K562 (cell line): Measurements from ENCODE around the gene KCNQ2. TPM values are rescaled to one million over a fixed set of nuclear protein-coding genes. Genes with fewer than 3 reads are reported as not detected.

Experiments used
- ATAC-seq: fragments of 200-7000 bp; cut with Tn5 transposase; 3 replicates; pipeline ENCODE4 v1.9.1; 2020; ENCODE audit warnings: moderate library complexity
- Bru-seq: library from RNA; stranded (reverse); fragments of 400-500 nt; gene quantifications from one replicate; lab custom pipeline; 2021; lab: Mats Ljungman, UMichigan
- BruChase-seq, 2 experiments: library from RNA; stranded (reverse); fragments of 400-500 nt; gene quantifications; one replicate each; lab custom pipeline; 2021; lab: Mats Ljungman, UMichigan
- BruUV-seq: library from RNA; stranded (reverse); fragments of 400-500 nt; replicated peaks from 2 replicates; lab custom pipeline; 2021; lab: Mats Ljungman, UMichigan
- CTCF ChIA-PET: fragments of 300-600 bp; formaldehyde crosslinking; extraction: SDS; loops from one replicate; lab custom pipeline; 2021; ENCODE audit warnings: low intra/inter-chr PET ratio; lab: Yijun Ruan, JAX
- POLR2A ChIA-PET: fragments of 300-600, 350-650 bp; sonication (Branson Sonifier 250); formaldehyde crosslinking; extraction: SDS; loops from one replicate; lab custom pipeline; 2021; ENCODE audit warnings: antibody characterized with exemption, inconsistent platforms; lab: Yijun Ruan, JAX
- DNase-seq, 4 experiments: peaks; one replicate each; pipeline versions ENCODE4 v3.0.0 to v3.0.0-alpha.2; 2011 to 2018; ENCODE audit warnings: low spot score in 3 of 4, mixed read lengths in 3 of 4; ENCODE audit errors: extremely low read depth in 1 of 4
- FAIRE-seq: peaks from 2 replicates; lab custom pipeline; 2011; peaks lifted over from hg19 to GRCh38; lab: Jason Lieb, UNC
- H2AFZ ChIP-seq: 2 replicates; pipeline ENCODE4 v1.6.0; 2011; ENCODE audit warnings: low read depth, low read length, control low read depth, inconsistent platforms
- H3K27ac ChIP-seq: fragments of 200-600 bp; 3 replicates; pipeline ENCODE4 v1.8.0; 2011; ENCODE audit warnings: low read depth, mild to moderate bottlenecking, control low read depth, inconsistent platforms, low read length, moderate library complexity, mixed read lengths; ENCODE audit errors: extremely low read depth
- H3K27me3 ChIP-seq, 2 experiments: fragments of 300-600 bp in 1 of 2; 2 replicates in 1 of 2; 3 replicates in 1 of 2; pipeline versions ENCODE4 v1.6.0 to v1.8.0; 2011; ENCODE audit warnings: inconsistent platforms in 2 of 2, low read length in 2 of 2, mild to moderate bottlenecking in 1 of 2, mixed read lengths in 1 of 2, moderate library complexity in 1 of 2; ENCODE audit not compliant: control insufficient read depth in 2 of 2, insufficient read depth in 2 of 2
- H3K36me3 ChIP-seq: fragments of 300-600 bp; 3 replicates; pipeline ENCODE4 v1.8.0; 2011; ENCODE audit warnings: mild to moderate bottlenecking, low read length, inconsistent platforms; ENCODE audit not compliant: control insufficient read depth, insufficient read depth
- H3K4me1 ChIP-seq, 2 experiments: fragments of 200-600 bp in 1 of 2; replicated peaks in 1 of 2; 2 replicates in 1 of 2; 3 replicates in 1 of 2; pipeline versions ENCODE4 v1.5.1 to v1.8.0; 2011; ENCODE audit warnings: inconsistent platforms in 2 of 2, low read length in 2 of 2, mild to moderate bottlenecking in 1 of 2, mixed read lengths in 1 of 2, moderate library complexity in 1 of 2; ENCODE audit not compliant: control insufficient read depth in 2 of 2, insufficient read depth in 2 of 2
- H3K4me2 ChIP-seq: 2 replicates; pipeline ENCODE4 v1.6.1; 2011; ENCODE audit warnings: low read length, control low read depth, inconsistent platforms, mixed read lengths; ENCODE audit not compliant: insufficient read depth
- H3K4me3 ChIP-seq: fragments of 200-600 bp; sonication (generic), shearing (Covaris generic); 2 replicates; pipeline ENCODE4 v1.5.1; 2016; ENCODE audit warnings: control low read depth, inconsistent platforms
- H3K79me2 ChIP-seq: fragments of 200-600 bp; 3 replicates; pipeline ENCODE4 v1.8.0; 2011; ENCODE audit warnings: low read length, inconsistent platforms; ENCODE audit not compliant: control insufficient read depth, insufficient read depth
- H3K9ac ChIP-seq, 2 experiments: 2 replicates each; pipeline versions ENCODE4 v1.6.0 to v1.6.1; 2011; ENCODE audit warnings: low read depth in 2 of 2, low read length in 2 of 2, control low read depth in 1 of 2, inconsistent platforms in 1 of 2, mild to moderate bottlenecking in 1 of 2, mixed read lengths in 1 of 2; ENCODE audit not compliant: insufficient read depth in 1 of 2
- H3K9me1 ChIP-seq: one replicate; pipeline ENCODE4 v1.6.0; 2011; ENCODE audit warnings: inconsistent platforms, mild to moderate bottlenecking, low read length, moderate library complexity; ENCODE audit not compliant: control insufficient read depth, insufficient read depth
- H3K9me3 ChIP-seq: replicated peaks from 2 replicates; pipeline ENCODE4 v1.5.1; 2011; ENCODE audit warnings: low read depth, low read length, inconsistent platforms; ENCODE audit not compliant: control insufficient read depth, insufficient read depth
- H4K20me1 ChIP-seq: replicated peaks from 2 replicates; pipeline ENCODE4 v1.6.1; 2011; ENCODE audit warnings: low read length, inconsistent platforms, mixed read lengths; ENCODE audit not compliant: control insufficient read depth, insufficient read depth
- U2AF2 ChIP-seq: fragments of 200-400 bp; formaldehyde crosslinking; optimal IDR thresholded peaks from 2 replicates; pipeline ENCODE3; 2017; ENCODE audit warnings: low read depth, mild to moderate bottlenecking, low read length
- ZBTB7A ChIP-seq: IDR thresholded peaks from 2 replicates; pipeline ENCODE4 v1.6.1; 2011; ENCODE audit warnings: low read depth, mild to moderate bottlenecking, low read length, moderate library complexity, borderline replicate concordance; ENCODE audit not compliant: control insufficient read depth
- WGBS: fragments of 100-300 bp; shearing (Covaris generic); methylation state at CpG from one replicate; pipeline ENCODE4 v1.1.6; 2016; ENCODE audit warnings: low coverage, mixed read lengths; ENCODE audit not compliant: insufficient coverage; ENCODE audit errors: missing lambda C conversion rate; 5-methylcytosine and 5-hydroxymethylcytosine counted together
- in situ Hi-C: fragments of 300-500 bp; cut with MboI; formaldehyde crosslinking; loops from 4 replicates; pipeline ENCODE4 v1.15.0; 2018; ENCODE audit warnings: inconsistent platforms, mixed read lengths
- intact Hi-C: fragments of 100-400 bp; cut with micrococcal nuclease; formaldehyde crosslinking; loops from 2 replicates; pipeline ENCODE4 v1.14.2; 2022
- long read RNA-seq, 3 experiments: library from polyadenylated mRNA in 2 of 3; library from RNA in 1 of 3; unstranded in 2 of 3; stranded (forward) in 1 of 3; transcript quantifications; one replicate each; pipeline ENCODE4 v2.0.0, GENCODE V29; 2019 to 2022
- polyA minus RNA-seq, 3 experiments: library from RNA; depleted of rRNA, polyadenylated mRNA; stranded (reverse); fragments of >200 nt; gene quantifications; 2 replicates each; pipeline ENCODE4 v1.2.3, GENCODE V29; 2011
- polyA plus RNA-seq, 8 experiments: library from polyadenylated mRNA; depleted of rRNA in 4 of 8; stranded (reverse) in 5 of 8; unstranded in 3 of 8; fragments of >200 nt; fragmentation: Nextera tagmentation in 2 of 8; fragmentation: Illumina TruSeq in 1 of 8; extraction: Ambion mirVana in 2 of 8; extraction: Trizol in 1 of 8; gene quantifications; 2 replicates each; pipeline versions ENCODE4 v1.2.1 to v1.2.3, GENCODE V29; 2011 to 2014; ENCODE audit warnings: inconsistent platforms in 1 of 8, missing spikeins in 1 of 8
- total RNA-seq, 7 experiments: library from RNA; depleted of rRNA in 6 of 7; stranded (reverse); fragments of >200 nt in 6 of 7; fragmentation: Illumina TruSeq in 2 of 7; extraction: Trizol in 2 of 7; gene quantifications; 2 replicates each; pipeline versions ENCODE4 v1.2.1 to v1.2.3, GENCODE V29; 2011 to 2021; ENCODE audit warnings: low replicate concordance in 1 of 7

Gene KCNQ2
- total RNA-seq (2011; cell fraction: chromatin; rRNA removed; ENCODE audit: low replicate concordance) = not detected in 2 replicates
- total RNA-seq (2011; cell fraction: nucleolus; rRNA removed) = 0.17 TPM in 1 of 2 replicates, not detected in the other
- not detected in 2 replicates for total RNA-seq (2011; cell fraction: nucleoplasm; rRNA removed)
- total RNA-seq (2014; rRNA removed) (not detected in 2 replicates), total RNA-seq (2014; rRNA removed; fragmentation: Illumina TruSeq; extraction: Trizol) (not detected in 2 replicates), total RNA-seq (2015; rRNA removed; fragmentation: Illumina TruSeq; extraction: Trizol) (not detected in 2 replicates), total RNA-seq (2021) (0.13 and 0.40 TPM in 2 replicates), polyA plus RNA-seq (2011; rRNA removed) (0.08 TPM in 1 of 2 replicates, not detected in the other), polyA plus RNA-seq (2014; fragmentation: Illumina TruSeq; extraction: Trizol) (not detected in 2 replicates), polyA plus RNA-seq (2014; fragmentation: Nextera tagmentation; extraction: Ambion mirVana) (not detected), polyA plus RNA-seq (2014; rRNA removed) (0.16 TPM in 1 of 2 replicates, not detected in the other), polyA minus RNA-seq (2011; rRNA and poly(A)+ RNA removed) (not detected in 2 replicates), Bru-seq, nascent RNA (percentile 1 among the genes with signal in this experiment), BruChase-seq, experiment 1, labeled RNA remaining after a 2-hour chase (not detected), BruChase-seq, experiment 2, labeled RNA remaining after a 6-hour chase (percentile 3 among the genes with signal in this experiment)
- polyA plus RNA-seq (2011; cell fraction: cytosol; rRNA removed) = not detected in 2 replicates
- 0.06 TPM in 1 of 2 replicates, not detected in the other for polyA plus RNA-seq (2011; cell fraction: nucleus; rRNA removed)
- polyA plus RNA-seq (2012) = 0.01 TPM in 1 of 2 replicates, not detected in the other
- polyA minus RNA-seq (2011; cell fraction: cytosol; rRNA and poly(A)+ RNA removed) = not detected in 2 replicates
- polyA minus RNA-seq (2011; cell fraction: nucleus; rRNA and poly(A)+ RNA removed) = 0.40 TPM in 1 of 2 replicates, not detected in the other
- long read RNA-seq, experiment 1 = 0 reads
- long read RNA-seq, experiment 2 = 0 reads
- long read RNA-seq, experiment 3 = 0 reads

DNA sequence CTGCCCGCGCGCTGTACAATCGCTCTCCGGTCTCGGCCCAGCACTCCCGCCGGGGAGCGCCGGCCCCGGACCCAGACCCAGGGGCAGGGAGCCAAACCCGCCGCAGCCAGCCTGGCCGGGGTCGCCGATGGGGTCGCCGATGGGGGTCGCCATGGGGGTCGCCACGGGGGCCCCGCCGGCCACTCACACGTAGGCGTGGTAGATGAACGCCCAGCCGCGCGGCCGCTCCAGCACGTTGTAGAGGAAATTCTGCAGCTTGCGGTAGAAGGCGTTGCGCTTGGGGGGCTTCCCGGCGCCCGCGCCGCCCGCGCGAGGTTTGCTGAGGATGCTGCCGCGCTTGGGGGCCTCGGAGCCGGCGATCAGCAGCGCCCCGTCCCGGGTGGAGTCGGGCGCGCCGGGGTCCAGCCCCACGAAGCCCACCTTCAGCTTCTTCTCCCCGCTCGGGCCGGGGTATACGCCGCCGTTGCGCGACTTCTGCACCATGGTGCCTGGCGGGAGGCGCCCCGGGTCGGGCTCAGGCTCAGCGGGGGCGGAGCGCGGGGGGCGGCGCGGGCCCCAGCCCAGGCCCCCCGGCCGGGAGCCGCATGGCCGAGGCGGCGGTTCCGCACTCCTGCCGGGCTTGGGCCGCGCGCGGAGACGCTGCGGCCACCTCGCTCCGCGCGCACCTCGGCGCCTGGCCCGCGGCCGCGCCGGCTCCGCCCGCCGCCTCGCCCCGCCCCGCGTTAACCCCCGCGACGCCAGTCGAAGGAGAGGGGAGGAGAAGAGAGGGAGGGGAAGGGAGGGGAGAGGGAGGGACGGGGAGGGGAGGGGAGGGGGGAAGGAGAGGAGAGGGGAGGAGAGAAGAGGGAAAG, at the start of gene KCNQ2:
Gene KCNQ2, minus strand, starts transcription at position 675 of the 851 bp plus-strand sequence. Its CDS starts 192 bp downstream, at position 483.
- ChIA-PET CTCF (no interaction called here), POLR2A (interaction anchor here (0.5 to 1.4 kb wide), 2 partner anchors 9 to 20 kb away, joined by 3 to 6 read pairs; no protein-coding TSS in a partner anchor)
- intact Hi-C loops = no loop called here
- H3K36me3 ChIP-seq = no peaks in the 10 kb centered on the region
- DNase-seq (peak in 3 of 4 experiments; percentile 30 to 71 (median 71)), FAIRE-seq (no peak), ATAC-seq (peak; percentile 53; the same call in 2 of the 3 replicates)
- H3K9me1 ChIP-seq = no peaks in the 10 kb centered on the region
- in situ Hi-C loops = no loop called here
- BruUV-seq = no TSS peak
- no peak within 1 kb of the TSS for H3K4me2 ChIP-seq
- peaks cover 33 to 84% of the 10 kb centered on the region in 2 experiments for H3K27me3 ChIP-seq
- peaks cover 21% of the 10 kb centered on the region for H4K20me1 ChIP-seq
- H3K9me3 ChIP-seq = no peaks in the 10 kb centered on the region
- no peak within 1 kb of the TSS for H3K9ac ChIP-seq
- no peak within 1 kb of the TSS for H2AFZ ChIP-seq
- no peak within 1 kb of the TSS for H3K4me3 ChIP-seq
- no peak within 1 kb of the TSS for H3K27ac ChIP-seq
- TF ChIP-seq U2AF2 = no peak
- peak; percentile 49; the same call in 1 of the 2 replicates for TF ChIP-seq ZBTB7A
- TF ChIP-seq, all 486 proteins: peak for 1
- Histone ChIP-seq H3K79me2 (no peaks in the 10 kb centered on the region), H3K4me1 (peaks cover 0 to 30% of the 10 kb centered on the region in 2 experiments; a peak in 2 of 5 replicates)
- WGBS = 13% methylated on average over 61 of the region's 111 CpGs
